ENCODE measurements around the gene VDR. TPM values are rescaled to one million over a fixed set of nuclear protein-coding genes. Genes with fewer than 3 reads are reported as not detected.

Gene VDR
- total RNA-seq, 1 donor, result 32.2 TPM

GRCh38 chr12:47840571-47840970 lies 64.2 kb downstream of the VDR start:
- H4K20me1 ChIP-seq (ENCODE audit: insufficient read depth, low read length), result peaks cover 6% of the 10 kb centered on the region
- no peak overlapping the region for H3K4me2 ChIP-seq (ENCODE audit: insufficient read depth, low read length)
- H3K27ac ChIP-seq (ENCODE audit: low read depth, low read length), result no peak overlapping the region
- peaks cover 9% of the 10 kb centered on the region for H3K36me3 ChIP-seq (ENCODE audit: insufficient read depth, low read length)
- H2AFZ ChIP-seq (ENCODE audit: low read length), result no peak overlapping the region
- no peaks in the 10 kb centered on the region for H3K27me3 ChIP-seq (ENCODE audit: insufficient read depth, low read length)
- H3K4me3 ChIP-seq (ENCODE audit: insufficient read depth, low read length), result no peak overlapping the region
- DNase-seq (ENCODE audit: insufficient read length, low spot score, missing footprints), result no peak
- no peaks in the 10 kb centered on the region for H3K79me2 ChIP-seq (ENCODE audit: insufficient read depth, low read length)
- no peaks in the 10 kb centered on the region for H3K9me3 ChIP-seq (ENCODE audit: low read depth, low read length)
- no peak for TF ChIP-seq CTCF (IDR thresholded peaks at IDR 0.05; ENCODE audit: extremely low read depth, low read depth, low read length)
- no peaks in the 10 kb centered on the region for H3K4me1 ChIP-seq (ENCODE audit: insufficient read depth, low read length)

- no peak overlapping the region for H3K4me3 ChIP-seq (ENCODE audit: insufficient read depth, low read length)
- peak; percentile 58 for DNase-seq (ENCODE audit: insufficient read length, low spot score, missing footprints)
- H3K4me2 ChIP-seq (ENCODE audit: insufficient read depth, low read length), result no peak overlapping the region
- no peak overlapping the region for H3K27ac ChIP-seq (ENCODE audit: low read depth, low read length)
- H4K20me1 ChIP-seq (ENCODE audit: insufficient read depth, low read length), result peaks cover 2% of the 10 kb centered on the region
- no peaks in the 10 kb centered on the region for H3K27me3 ChIP-seq (ENCODE audit: insufficient read depth, low read length)
- no peaks in the 10 kb centered on the region for H3K4me1 ChIP-seq (ENCODE audit: insufficient read depth, low read length)
- no peaks in the 10 kb centered on the region for H3K79me2 ChIP-seq (ENCODE audit: insufficient read depth, low read length)
- no peaks in the 10 kb centered on the region for H3K36me3 ChIP-seq (ENCODE audit: insufficient read depth, low read length)
- no peaks in the 10 kb centered on the region for H3K9me3 ChIP-seq (ENCODE audit: low read depth, low read length)
- H2AFZ ChIP-seq (ENCODE audit: low read length), result no peak overlapping the region
- no peak for TF ChIP-seq CTCF (IDR thresholded peaks at IDR 0.05; ENCODE audit: extremely low read depth, low read depth, low read length)
Observed at GRCh38 chr12:47839214-47839876, 65.4 kb downstream of the VDR start.

- no peak overlapping the region for H2AFZ ChIP-seq (ENCODE audit: low read length)
- no peaks in the 10 kb centered on the region for H3K4me1 ChIP-seq (ENCODE audit: insufficient read depth, low read length)
- peak; percentile 40 for TF ChIP-seq CTCF (IDR thresholded peaks at IDR 0.05; ENCODE audit: extremely low read depth, low read depth, low read length)
- H3K36me3 ChIP-seq (ENCODE audit: insufficient read depth, low read length), result no peaks in the 10 kb centered on the region
- peak; percentile 91 for DNase-seq (ENCODE audit: insufficient read length, low spot score, missing footprints)
- no peak overlapping the region for H3K4me3 ChIP-seq (ENCODE audit: insufficient read depth, low read length)
- no peak overlapping the region for H3K27ac ChIP-seq (ENCODE audit: low read depth, low read length)
- H3K4me2 ChIP-seq (ENCODE audit: insufficient read depth, low read length), result no peak overlapping the region
- no peaks in the 10 kb centered on the region for H3K79me2 ChIP-seq (ENCODE audit: insufficient read depth, low read length)
- no peaks in the 10 kb centered on the region for H3K27me3 ChIP-seq (ENCODE audit: insufficient read depth, low read length)
- no peaks in the 10 kb centered on the region for H3K9me3 ChIP-seq (ENCODE audit: low read depth, low read length)
- H4K20me1 ChIP-seq (ENCODE audit: insufficient read depth, low read length), result peaks cover 2% of the 10 kb centered on the region
Observed at GRCh38 chr12:47838286-47838931, 66.4 kb downstream of the VDR start.

Measured in osteoblast (primary cell).